Parathyroid adenoma (tissue), 2 donors: ENCODE measurements around the gene NFIC.

ENCODE experiments used
- H2AFZ ChIP-seq: fragments of 300-600 bp; sonication (generic); one replicate; pipeline ENCODE4 v1.7.0; 2017; ENCODE audit warnings: antibody characterized with exemption, mild to moderate bottlenecking
- H3K27ac ChIP-seq: fragments of 300-600 bp; sonication (generic); one replicate; pipeline ENCODE4 v1.7.0; 2017
- H3K27me3 ChIP-seq: fragments of 300-600 bp; sonication (generic); one replicate; pipeline ENCODE4 v1.7.0; 2017; ENCODE audit warnings: low read length; ENCODE audit not compliant: control insufficient read depth, insufficient read depth
- H3K36me3 ChIP-seq: fragments of 300-600 bp; sonication (generic); one replicate; pipeline ENCODE4 v1.7.0; 2017; ENCODE audit warnings: low read length; ENCODE audit not compliant: control insufficient read depth, insufficient read depth
- H3K4me1 ChIP-seq: fragments of 300-600 bp; sonication (generic); one replicate; pipeline ENCODE4 v1.7.0; 2017; ENCODE audit warnings: control low read depth
- H3K4me2 ChIP-seq: fragments of 300-600 bp; sonication (generic); one replicate; pipeline ENCODE4 v1.7.0; 2017; ENCODE audit warnings: low read length
- H3K4me3 ChIP-seq: fragments of 300-600 bp; sonication (generic); one replicate; pipeline ENCODE4 v1.7.0; 2017; ENCODE audit warnings: low read depth, low read length
- H3K79me2 ChIP-seq: fragments of 300-600 bp; sonication (generic); one replicate; pipeline ENCODE4 v1.7.0; 2017; ENCODE audit warnings: control low read depth
- H3K9ac ChIP-seq: fragments of 300-600 bp; sonication (generic); one replicate; pipeline ENCODE4 v1.7.0; 2017; ENCODE audit warnings: mild to moderate bottlenecking
- H3K9me3 ChIP-seq: fragments of 300-600 bp; sonication (generic); one replicate; pipeline ENCODE4 v1.7.0; 2017; ENCODE audit warnings: low read length; ENCODE audit not compliant: control insufficient read depth
- TF ChIP-seq, protein P1 (sequence below): fragments of 300-600 bp; sonication (generic); IDR thresholded peaks from one replicate; pipeline ENCODE4 v1.7.0; 2017; ENCODE audit warnings: antibody characterized with exemption, mild to moderate bottlenecking
- donor health status: primary hyperparathyroidism.

NFIC gene

DNA sequence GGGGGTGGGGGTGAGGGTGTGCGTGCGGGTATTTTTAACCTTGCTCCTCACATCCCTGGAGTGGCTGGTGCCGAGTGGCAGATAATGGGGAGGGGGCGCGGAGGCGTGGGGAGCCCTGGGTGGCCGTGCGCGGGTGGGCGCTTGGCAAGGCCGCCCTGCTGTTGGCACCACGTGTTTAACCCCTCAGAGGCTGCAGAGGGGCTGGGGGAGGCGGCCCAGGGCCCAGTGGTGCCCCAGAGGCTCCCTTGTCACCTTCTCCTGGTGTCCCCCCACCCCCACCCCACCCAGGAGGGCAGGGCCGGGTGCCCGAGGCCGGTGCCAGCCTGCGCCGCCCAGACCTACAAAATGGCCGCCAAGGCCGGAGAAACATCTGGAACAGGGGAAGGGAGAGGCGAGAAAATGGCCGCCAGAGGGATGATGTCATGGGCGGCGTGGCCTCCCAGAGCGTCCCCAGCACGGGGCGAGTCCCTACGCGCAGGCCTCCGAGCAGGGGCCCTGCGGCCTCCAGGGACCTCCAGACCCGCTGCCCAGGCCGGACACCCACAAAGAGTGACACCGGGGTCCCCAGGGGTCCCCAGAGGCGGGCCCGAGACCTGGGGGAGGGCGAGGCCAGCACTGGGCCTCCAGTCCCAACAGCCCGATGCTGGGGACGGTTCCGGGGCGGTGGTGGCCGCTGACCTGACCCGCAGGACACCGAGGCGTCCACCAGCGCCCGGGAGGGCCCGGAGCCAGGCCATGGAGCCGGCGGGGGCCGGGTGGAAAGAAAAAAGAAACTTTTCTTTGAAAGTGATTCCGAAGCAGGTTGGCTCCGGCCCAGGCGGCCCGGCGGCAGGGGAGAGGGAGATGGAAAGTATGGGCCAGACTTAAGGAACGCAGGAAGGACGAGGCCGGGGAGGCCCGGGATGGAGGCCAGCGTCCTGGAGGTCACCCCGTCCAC lies 38.2 kb downstream of the NFIC start:
- Histone ChIP-seq H3K79me2 (peaks cover 22% of the 10 kb centered on the region), H3K4me1 (peaks cover 23% of the 10 kb centered on the region), H3K4me3 (peak overlapping the region; percentile 63), H3K36me3 (no peaks in the 10 kb centered on the region), H3K4me2 (peak overlapping the region; percentile 87), H2AFZ (peak overlapping the region; percentile 93), H3K9ac (peak overlapping the region; percentile 89), H3K9me3 (no peaks in the 10 kb centered on the region), H3K27me3 (no peaks in the 10 kb centered on the region), H3K27ac (peak overlapping the region; percentile 99)
- TF ChIP-seq, protein P1, sequence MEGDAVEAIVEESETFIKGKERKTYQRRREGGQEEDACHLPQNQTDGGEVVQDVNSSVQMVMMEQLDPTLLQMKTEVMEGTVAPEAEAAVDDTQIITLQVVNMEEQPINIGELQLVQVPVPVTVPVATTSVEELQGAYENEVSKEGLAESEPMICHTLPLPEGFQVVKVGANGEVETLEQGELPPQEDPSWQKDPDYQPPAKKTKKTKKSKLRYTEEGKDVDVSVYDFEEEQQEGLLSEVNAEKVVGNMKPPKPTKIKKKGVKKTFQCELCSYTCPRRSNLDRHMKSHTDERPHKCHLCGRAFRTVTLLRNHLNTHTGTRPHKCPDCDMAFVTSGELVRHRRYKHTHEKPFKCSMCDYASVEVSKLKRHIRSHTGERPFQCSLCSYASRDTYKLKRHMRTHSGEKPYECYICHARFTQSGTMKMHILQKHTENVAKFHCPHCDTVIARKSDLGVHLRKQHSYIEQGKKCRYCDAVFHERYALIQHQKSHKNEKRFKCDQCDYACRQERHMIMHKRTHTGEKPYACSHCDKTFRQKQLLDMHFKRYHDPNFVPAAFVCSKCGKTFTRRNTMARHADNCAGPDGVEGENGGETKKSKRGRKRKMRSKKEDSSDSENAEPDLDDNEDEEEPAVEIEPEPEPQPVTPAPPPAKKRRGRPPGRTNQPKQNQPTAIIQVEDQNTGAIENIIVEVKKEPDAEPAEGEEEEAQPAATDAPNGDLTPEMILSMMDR: no peak

DNA sequence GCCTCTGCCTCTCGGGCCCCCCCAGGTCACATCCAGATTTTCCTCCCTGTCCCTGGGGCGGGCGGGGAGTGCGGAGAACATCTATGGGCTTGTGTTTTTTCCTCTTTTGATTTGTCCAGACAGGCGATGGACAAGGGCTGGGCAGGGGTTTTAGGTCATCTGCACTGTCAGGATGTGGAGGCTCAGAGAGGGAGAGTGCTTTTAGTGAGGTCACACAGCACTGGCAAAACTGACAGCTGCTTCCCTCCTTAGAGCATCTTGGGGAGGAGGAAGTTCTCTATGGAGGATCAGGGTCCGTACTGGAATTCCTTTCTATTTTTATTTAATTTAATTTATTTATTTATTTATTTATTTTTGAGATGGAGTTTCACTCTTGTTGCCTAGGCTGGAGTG lies 38.9 kb downstream of the NFIC start:
- Histone ChIP-seq H3K27ac (peak overlapping the region; percentile 99), H3K4me1 (peaks cover 26% of the 10 kb centered on the region), H3K4me3 (peak overlapping the region; percentile 63), H2AFZ (peak overlapping the region; percentile 93), H3K36me3 (no peaks in the 10 kb centered on the region), H3K4me2 (peak overlapping the region; percentile 87), H3K27me3 (no peaks in the 10 kb centered on the region), H3K9me3 (no peaks in the 10 kb centered on the region), H3K79me2 (peaks cover 24% of the 10 kb centered on the region), H3K9ac (peak overlapping the region; percentile 89)
- TF ChIP-seq, protein P1: no peak

DNA sequence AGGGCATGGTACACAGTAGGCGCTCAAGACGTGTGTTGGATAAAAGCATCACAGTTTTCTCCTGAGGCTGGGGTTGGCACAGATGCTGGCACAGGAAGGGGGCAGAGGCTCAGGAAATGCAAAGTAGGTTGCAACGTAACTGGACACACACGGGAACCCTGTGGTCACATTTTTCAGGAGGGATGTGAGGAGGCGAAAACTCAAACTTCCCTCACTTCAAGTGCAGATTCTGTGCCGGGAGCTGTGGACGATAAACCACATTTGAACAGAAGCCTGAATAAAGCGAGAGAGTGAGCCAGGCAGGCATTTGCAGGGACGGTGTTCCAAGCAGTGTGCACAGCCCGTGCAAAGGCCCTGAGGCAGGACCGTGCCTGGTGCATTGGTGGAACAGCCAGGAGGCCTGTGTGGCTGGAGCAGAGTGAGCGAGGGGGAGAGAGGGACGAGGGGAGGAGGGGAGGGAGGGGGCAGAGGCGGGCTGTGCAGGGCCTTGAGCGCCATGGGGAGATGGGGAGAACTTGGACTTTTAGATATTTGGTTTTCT lies 40.3 kb downstream of the NFIC start:
- Histone ChIP-seq H3K9ac (no peak overlapping the region), H3K27me3 (no peaks in the 10 kb centered on the region), H3K4me3 (no peak overlapping the region), H2AFZ (no peak overlapping the region), H3K79me2 (peaks cover 24% of the 10 kb centered on the region), H3K4me2 (no peak overlapping the region), H3K27ac (no peak overlapping the region), H3K9me3 (no peaks in the 10 kb centered on the region), H3K36me3 (no peaks in the 10 kb centered on the region), H3K4me1 (peaks cover 26% of the 10 kb centered on the region)
- TF ChIP-seq, protein P1: no peak

DNA sequence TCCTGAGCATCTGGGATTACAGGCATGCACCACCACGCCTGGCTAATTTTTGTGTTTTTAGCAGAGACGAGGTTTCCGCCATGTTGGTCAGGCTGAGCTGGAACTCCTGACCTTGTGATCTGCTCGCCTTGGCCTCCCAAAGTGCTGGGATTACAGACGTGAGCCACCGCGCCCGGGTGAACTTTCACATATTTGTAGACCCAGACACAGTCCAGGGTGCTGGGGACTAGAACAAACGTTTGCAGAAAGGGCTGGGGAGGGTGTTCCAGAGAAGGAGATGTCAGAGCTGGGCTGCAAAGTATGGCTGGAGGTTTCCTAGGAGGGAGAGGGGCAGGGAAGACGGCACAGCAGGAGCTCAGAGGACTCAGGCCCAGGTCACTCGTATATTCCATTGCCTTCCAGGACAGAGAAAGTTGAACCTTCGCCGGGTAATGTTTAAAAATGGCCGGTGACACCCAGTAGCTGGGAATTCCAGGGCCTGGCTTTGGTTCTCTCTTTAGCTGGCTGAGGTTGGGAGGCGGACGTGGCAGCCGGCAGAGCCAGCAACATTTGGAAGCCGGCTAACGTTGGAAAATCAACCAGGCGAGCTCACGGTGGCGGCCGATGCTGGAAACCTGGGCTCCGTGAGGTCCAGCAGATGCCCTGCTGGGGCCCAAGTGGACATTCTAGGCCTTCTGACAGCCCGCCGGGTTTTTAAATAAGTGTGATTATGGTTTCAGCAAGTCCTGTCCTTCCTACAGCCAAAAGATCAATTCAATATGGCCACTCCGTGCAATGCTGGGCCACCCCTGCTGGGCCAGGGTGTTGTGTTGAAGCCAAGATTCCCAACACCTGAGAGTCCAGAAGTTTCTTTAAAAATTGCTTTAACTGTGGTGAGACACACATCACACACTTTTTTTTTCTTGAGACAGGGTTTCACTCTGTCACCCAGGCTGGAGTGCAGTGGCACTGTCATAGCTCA lies 41.5 kb downstream of the NFIC start:
- Histone ChIP-seq H3K4me1 (peaks cover 23% of the 10 kb centered on the region), H3K4me2 (no peak overlapping the region), H3K79me2 (peaks cover 18% of the 10 kb centered on the region), H3K4me3 (no peak overlapping the region), H3K9me3 (no peaks in the 10 kb centered on the region), H2AFZ (peak overlapping the region; percentile 25), H3K9ac (no peak overlapping the region), H3K36me3 (no peaks in the 10 kb centered on the region), H3K27me3 (no peaks in the 10 kb centered on the region), H3K27ac (peak overlapping the region; percentile 88)
- TF ChIP-seq, protein P1: no peak
